Epithelial cell of proximal tubule (primary cell): ENCODE measurements around the gene DENND5B. TPM values are rescaled to one million over a fixed set of nuclear protein-coding genes. Genes with fewer than 3 reads are reported as not detected.
"Not testable (repeated sequence)": the region's sequence is repeated elsewhere in the genome, so short reads cannot be mapped to it uniquely, and the experiment has no call there.

Source experiments
- DNase-seq: peaks from one replicate; pipeline ENCODE4 v3.0.0-alpha.2; 2011; ENCODE audit warnings: low read depth
- H3K4me3 ChIP-seq: 2 replicates; pipeline ENCODE4 v1.5.1; 2011; ENCODE audit warnings: low read depth, mild to moderate bottlenecking, low read length
- CTCF ChIP-seq: conservative IDR thresholded peaks from 2 replicates; pipeline ENCODE4 v1.5.1; 2012; ENCODE audit warnings: low read depth, mild to moderate bottlenecking, low read length
- total RNA-seq: library from RNA; depleted of rRNA; stranded (reverse); fragments of >200 nt; gene quantifications from 2 replicates; pipeline ENCODE4 v1.2.3, GENCODE V29; 2015

The DENND5B gene
- total RNA-seq, 1 donor from 2014 or later = 8.6 TPM

GRCh38 chr12:31612819-31613218 lies 21.9 kb upstream of the DENND5B start:
- no peak for TF ChIP-seq CTCF
- no peak for DNase-seq

GRCh38 chr12:31608299-31608698 lies 17.4 kb upstream of the DENND5B start:
- not testable (repeated sequence) for DNase-seq, H3K4me3 ChIP-seq

More at GRCh38 chr12:31612819-31613218, 21.9 kb upstream of the DENND5B start:
- no peak overlapping the region for H3K4me3 ChIP-seq

- no peak for TF ChIP-seq CTCF
- H3K4me3 ChIP-seq = no peak overlapping the region
- DNase-seq = no peak
Observed at GRCh38 chr12:31605531-31605930, 14.6 kb upstream of the DENND5B start.

GRCh38 chr12:31603546-31604009 lies 12.6 kb upstream of the DENND5B start:
- no peak for TF ChIP-seq CTCF
- no peak for DNase-seq
- H3K4me3 ChIP-seq = no peak overlapping the region

DNA sequence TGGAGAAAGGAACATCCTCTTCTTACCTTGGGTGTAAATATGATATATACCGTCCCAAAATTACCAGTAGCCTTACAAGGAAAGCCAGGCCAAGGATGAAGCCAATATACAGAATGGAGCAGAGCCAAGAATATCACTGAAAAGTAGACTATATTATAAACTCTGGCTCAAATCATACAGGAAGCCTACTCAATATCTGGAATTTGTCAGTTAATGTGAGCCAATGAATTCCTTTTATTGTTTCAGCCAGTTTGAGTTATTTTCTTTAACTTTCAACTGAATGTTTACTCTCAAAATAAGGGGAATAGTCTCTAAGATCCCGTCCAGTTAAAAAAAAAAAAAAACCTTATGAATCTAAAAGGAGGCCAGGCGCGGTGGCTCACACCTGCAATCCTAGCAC lies 9.8 kb upstream of the DENND5B start:
- no peak overlapping the region for H3K4me3 ChIP-seq
- TF ChIP-seq CTCF = no peak
- DNase-seq = no peak

DNA sequence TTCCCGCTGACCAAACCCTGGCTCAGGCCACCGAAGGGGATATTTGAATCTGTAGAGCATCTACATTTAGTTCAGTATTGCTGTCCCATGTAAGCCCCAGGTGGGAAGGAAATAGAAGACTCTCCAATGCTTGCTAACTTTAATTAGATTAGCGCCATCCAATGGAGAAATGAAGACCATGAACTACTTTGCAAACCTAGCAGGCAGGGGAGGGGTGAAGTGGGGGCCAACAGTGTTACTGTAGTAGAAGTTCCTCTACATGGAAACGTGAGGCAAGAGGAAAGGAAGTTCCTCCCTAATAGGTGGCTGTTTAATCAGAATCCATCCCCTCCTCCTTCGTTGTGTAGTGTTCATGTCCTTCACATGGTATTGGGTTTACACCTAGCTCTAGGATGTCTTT lies 9.3 kb upstream of the DENND5B start:
- no peak for DNase-seq
- no peak overlapping the region for H3K4me3 ChIP-seq
- TF ChIP-seq CTCF = no peak

DNA sequence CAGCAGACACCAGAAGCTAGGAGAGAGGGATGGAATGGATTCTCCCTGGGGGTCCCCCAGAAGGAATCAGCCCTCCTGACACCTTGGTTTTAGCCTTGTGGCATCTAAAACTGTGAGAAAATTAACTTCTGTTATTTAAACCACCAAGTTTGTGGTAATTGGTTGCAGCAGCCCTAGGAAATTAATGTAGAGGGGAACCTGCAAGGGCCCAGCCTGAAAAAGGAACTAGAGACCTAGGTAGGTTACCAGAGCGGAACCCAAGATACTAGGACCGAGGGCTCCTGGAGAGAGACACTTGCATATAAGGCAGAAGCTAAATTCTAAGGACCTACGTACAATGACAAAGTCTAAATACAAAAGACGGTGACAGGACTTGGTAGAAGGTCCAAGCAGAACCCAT lies 8.1 kb upstream of the DENND5B start:
- no peak overlapping the region for H3K4me3 ChIP-seq
- no peak for DNase-seq
- no peak for TF ChIP-seq CTCF
